Activated B cell treated with CpG ODN at 0.5 μM for 24 hours (primary cell): ENCODE results near the gene TAF1D. TPM values are rescaled to one million over a fixed set of nuclear protein-coding genes. Genes with fewer than 3 reads are reported as not detected.
"Not testable (repeated sequence)": the region's sequence is repeated elsewhere in the genome, so short reads cannot be mapped to it uniquely, and the experiment has no call there.

Experiments used
- ATAC-seq: fragments of 200-7000 bp; cut with Tn5 transposase; one replicate; pipeline ENCODE4 v1.10.0; 2021; ENCODE audit warnings: low read depth, mild to moderate bottlenecking, moderate library complexity
- CTCF ChIA-PET: fragments of 350-600 bp; sonication (Branson Sonifier 250); formaldehyde crosslinking; loops from one replicate; lab custom pipeline; 2021; ENCODE audit warnings: antibody characterized with exemption; lab: Charles Lee
- POLR2A ChIA-PET: fragments of 350-600 bp; sonication (Branson Sonifier 250); formaldehyde crosslinking; loops from one replicate; lab custom pipeline; 2021; ENCODE audit warnings: antibody characterized with exemption; lab: Charles Lee
- DNase-seq: peaks from one replicate; pipeline ENCODE4 v3.0.0; 2022
- H3K27ac Mint-ChIP-seq: one replicate; pipeline ENCODE4 v1.8.0; 2020; ENCODE audit warnings: mixed read lengths
- H3K27me3 Mint-ChIP-seq: one replicate; pipeline ENCODE4 v1.8.0; 2021; ENCODE audit warnings: mixed read lengths
- H3K36me3 Mint-ChIP-seq: one replicate; pipeline ENCODE4 v1.8.0; 2021; ENCODE audit warnings: low read depth, mixed read lengths
- H3K4me1 Mint-ChIP-seq: one replicate; pipeline ENCODE4 v1.8.0; 2021; ENCODE audit warnings: mixed read lengths
- H3K4me3 Mint-ChIP-seq: one replicate; pipeline ENCODE4 v1.8.0; 2020; ENCODE audit warnings: mild to moderate bottlenecking, mixed read lengths
- H3K9me3 Mint-ChIP-seq: one replicate; pipeline ENCODE4 v1.8.0; 2020; ENCODE audit warnings: mixed read lengths
- CTCF ChIP-seq: fragments of 200-600 bp; IDR thresholded peaks from one replicate; pipeline ENCODE4 v1.8.0; 2022; ENCODE audit warnings: antibody characterized with exemption, mild to moderate bottlenecking
- intact Hi-C: fragments of 100-400 bp; cut with micrococcal nuclease; formaldehyde crosslinking; loops from one replicate; pipeline ENCODE4 v1.15.1; 2024
- total RNA-seq: library from RNA; stranded (reverse); gene quantifications from 2 replicates; pipeline ENCODE4 v1.2.3, GENCODE V29; 2022

Gene TAF1D
- total RNA-seq, 1 donor from 2014 or later = 315 TPM

GRCh38 chr11:93761910-93762309, 20.6 kb upstream of the TAF1D start:
- no peak for ATAC-seq
- Mint-ChIP-seq H3K4me1 (no peaks in the 10 kb centered on the region), H3K4me3 (no peak overlapping the region), H3K9me3 (peaks cover under 1% of the 10 kb centered on the region), H3K27me3 (no peaks in the 10 kb centered on the region), H3K36me3 (peaks cover 56% of the 10 kb centered on the region), H3K27ac (no peak overlapping the region)
- CTCF ChIA-PET = no interaction called here
- POLR2A ChIA-PET = no interaction called here
- DNase-seq = no peak
- no peak for TF ChIP-seq CTCF
- intact Hi-C loops = loop anchor here (2.0 kb wide), 1 partner anchor 13 kb away; no protein-coding TSS in a partner anchor

- H3K9me3 Mint-ChIP-seq, H3K4me1 Mint-ChIP-seq, intact Hi-C loops, H3K27me3 Mint-ChIP-seq, ATAC-seq, DNase-seq, H3K27ac Mint-ChIP-seq, CTCF ChIA-PET, POLR2A ChIA-PET, H3K4me3 Mint-ChIP-seq: not testable (repeated sequence)
- peaks cover 57% of the 10 kb centered on the region for H3K36me3 Mint-ChIP-seq
Measured at GRCh38 chr11:93759123-93759522, 17.8 kb upstream of the TAF1D start.

- no peaks in the 10 kb centered on the region for H3K27me3 Mint-ChIP-seq
- no peaks in the 10 kb centered on the region for H3K4me1 Mint-ChIP-seq
- ChIA-PET POLR2A (no interaction called here), CTCF (no interaction called here)
- no peaks in the 10 kb centered on the region for H3K9me3 Mint-ChIP-seq
- DNase-seq (no peak), ATAC-seq (no peak)
- no peak for TF ChIP-seq CTCF
- intact Hi-C loops = no loop called here
- peaks cover 57% of the 10 kb centered on the region for H3K36me3 Mint-ChIP-seq
- no peak overlapping the region for H3K4me3 Mint-ChIP-seq
- H3K27ac Mint-ChIP-seq = no peak overlapping the region
Measured at GRCh38 chr11:93757924-93758865, 16.9 kb upstream of the TAF1D start.

- no peak for TF ChIP-seq CTCF
- POLR2A ChIA-PET = no interaction called here
- CTCF ChIA-PET = no interaction called here
- no peaks in the 10 kb centered on the region for H3K4me1 Mint-ChIP-seq
- no peaks in the 10 kb centered on the region for H3K9me3 Mint-ChIP-seq
- H3K4me3 Mint-ChIP-seq = no peak overlapping the region
- no peak for ATAC-seq
- no peaks in the 10 kb centered on the region for H3K27me3 Mint-ChIP-seq
- intact Hi-C loops = no loop called here
- peaks cover 57% of the 10 kb centered on the region for H3K36me3 Mint-ChIP-seq
- DNase-seq = no peak
- H3K27ac Mint-ChIP-seq = no peak overlapping the region
Measured at GRCh38 chr11:93757301-93757700, 16.0 kb upstream of the TAF1D start.

- ATAC-seq = no peak
- no peaks in the 10 kb centered on the region for H3K4me1 Mint-ChIP-seq
- H3K27me3 Mint-ChIP-seq = no peaks in the 10 kb centered on the region
- TF ChIP-seq CTCF = no peak
- DNase-seq = no peak
- peaks cover 60% of the 10 kb centered on the region for H3K36me3 Mint-ChIP-seq
- no peaks in the 10 kb centered on the region for H3K9me3 Mint-ChIP-seq
- CTCF ChIA-PET = interaction anchor here (0.7 kb wide), 1 partner anchor 118 kb away, joined by 4 read pairs; no protein-coding TSS in a partner anchor
- POLR2A ChIA-PET = interaction anchor here (1.1 kb wide), 1 partner anchor 12 kb away, joined by 9 read pairs; no protein-coding TSS in a partner anchor
- no peak overlapping the region for H3K27ac Mint-ChIP-seq
- intact Hi-C loops = no loop called here
- no peak overlapping the region for H3K4me3 Mint-ChIP-seq
Measured at GRCh38 chr11:93756748-93757147, 15.5 kb upstream of the TAF1D start.
